ENCODE results near the gene CCDC102A.
"Not testable (repeated sequence)": the region's sequence is repeated elsewhere in the genome, so short reads cannot be mapped to it uniquely, and the experiment has no call there.

- not testable (repeated sequence) for TF ChIP-seq CTCF (IDR thresholded peaks at IDR 0.05 in 2 of 3, conservative IDR thresholded peaks at IDR 0.05 in 1 of 3; ENCODE audit: control insufficient read depth in 2 of 3, extremely low read depth in 1 of 3, insufficient read depth in 1 of 3, low read depth in 3 of 3, low read length in 3 of 3); POLR2A (IDR thresholded peaks at IDR 0.05; ENCODE audit: low read depth, low read length)
These were observed 32.4 kb upstream of the CCDC102A start for GRCh38 chr16:57568772-57569171.

All from GM12878 (cell line).